HG02938 (cell line): ENCODE data around the gene A1BG.
"Not testable (repeated sequence)": the region's sequence is repeated elsewhere in the genome, so short reads cannot be mapped to it uniquely, and the experiment has no call there.

Experiments used
- ATAC-seq: cut with Tn5 transposase; IDR thresholded peaks from one replicate; pipeline ENCODE4 v1.9.1; 2021; ENCODE audit warnings: mild to moderate bottlenecking, moderate library complexity; ENCODE audit not compliant: unreplicated experiment

Gene A1BG

GRCh38 chr19:58362272-58362994, 9.1 kb upstream of the A1BG start, which contains the start of gene ZNF497:
TSS of gene ZNF497 (minus strand) at chr19:58362751. CDS start at chr19:58357635, 5,116 bp downstream.
- peak; percentile 78 for ATAC-seq

- ATAC-seq = peak; percentile 8
Measured at GRCh38 chr19:58361900-58362271, 8.6 kb upstream of the A1BG start.

- no peak for ATAC-seq
Measured at GRCh38 chr19:58357481-58358145, 4.3 kb upstream of the A1BG start.

- ATAC-seq = no peak
Measured at GRCh38 chr19:58356766-58357480, 3.6 kb upstream of the A1BG start.

- no peak for ATAC-seq
Measured at GRCh38 chr19:58355908-58356765, 2.8 kb upstream of the A1BG start.

- ATAC-seq = no peak
Measured at GRCh38 chr19:58355215-58355796, 2.0 kb upstream of the A1BG start.

GRCh38 chr19:58354478-58355030, 1.3 kb upstream of the A1BG start:
- ATAC-seq = no peak

GRCh38 chr19:58353717-58354477, 605 bp upstream of the A1BG start:
- no peak for ATAC-seq

- ATAC-seq = no peak
Measured at GRCh38 chr19:58351990-58352755, 1.1 kb downstream of the A1BG start.

GRCh38 chr19:58351558-58351878, 1.8 kb downstream of the A1BG start:
- no peak for ATAC-seq

- no peak for ATAC-seq
Measured at GRCh38 chr19:58350871-58351557, 2.3 kb downstream of the A1BG start.

- no peak for ATAC-seq
Measured at GRCh38 chr19:58350001-58350861, 3.1 kb downstream of the A1BG start.

- ATAC-seq = no peak
Measured at GRCh38 chr19:58349590-58349989, 3.7 kb downstream of the A1BG start.

GRCh38 chr19:58348080-58348479, 5.2 kb downstream of the A1BG start:
- not testable (repeated sequence) for ATAC-seq

GRCh38 chr19:58346961-58347929, 6.0 kb downstream of the A1BG start:
- ATAC-seq = peak; percentile 67

- no peak for ATAC-seq
Measured at GRCh38 chr19:58345558-58345957, 7.7 kb downstream of the A1BG start.
